ENCODE results near the gene ARL5C. TPM values are rescaled to one million over a fixed set of nuclear protein-coding genes. Genes with fewer than 3 reads are reported as not detected.

Gene ARL5C
- total and polyA plus RNA-seq, 4 experiments from 2014 or later = not detected

DNA sequence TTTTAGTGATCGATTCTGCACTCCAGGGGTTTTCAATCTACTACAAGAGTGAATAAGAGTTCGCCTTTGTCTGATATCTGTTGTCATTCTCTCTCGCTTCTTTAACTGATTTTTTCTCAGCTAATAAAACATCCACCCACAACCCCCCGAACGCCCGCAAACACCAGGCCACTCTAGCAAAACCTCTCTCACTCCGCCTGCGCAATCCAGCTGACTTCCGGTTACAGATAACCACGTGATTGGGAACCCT lies 33.8 kb upstream of the ARL5C start:
- Histone ChIP-seq H3K9me3 (ENCODE audit: control insufficient read depth in 1 of 2, low read length in 2 of 2) (no peaks in the 10 kb centered on the region), H3K4me3 (ENCODE audit: low read length in 2 of 2) (peak overlapping the region; percentile 77 to 93), H3K36me3 (ENCODE audit: insufficient read depth, low read length) (peaks cover 33% of the 10 kb centered on the region), H3K4me1 (ENCODE audit: insufficient read depth, low read length) (peaks cover 58% of the 10 kb centered on the region), H3K27me3 (ENCODE audit: insufficient read depth, low read length) (no peaks in the 10 kb centered on the region), H3K27ac (ENCODE audit: low read depth, low read length) (peak overlapping the region; percentile 98)
- CTCF ChIA-PET (ENCODE audit: partially characterized antibody) = interaction anchor here (0.9 to 18.4 kb wide), 7 partner anchors 10 to 330 kb away, joined by 3 to 554 read pairs (median 6); partner anchors contain the start of gene LASP1
- no peaks in the 10 kb centered on the region for H3K27me3 Mint-ChIP-seq
- intact Hi-C loops (cut with micrococcal nuclease) = loop anchor here (1.0 to 10.0 kb wide), 4 partner anchors 38 to 495 kb away; partner anchors contain the start of genes CDK12 and MLLT6
- peaks cover 37 to 49% of the 10 kb centered on the region in 2 donors for H3K36me3 Mint-ChIP-seq
- peaks cover 0 to 5% (median 0%) of the 10 kb centered on the region in 8 donors for H3K9me3 Mint-ChIP-seq
- H3K27ac Mint-ChIP-seq = peak overlapping the region; percentile 96 to 100 (median 100)
- peak overlapping the region; percentile 86 to 98 (median 96) for H3K4me3 Mint-ChIP-seq
- POLR2A ChIA-PET (ENCODE audit: partially characterized antibody) = interaction anchor here (0.6 to 2.3 kb wide), 31 partner anchors 8 to 1619 kb away, joined by 3 to 50 read pairs (median 5); partner anchors contain the start of genes CDK12, CWC25, FBXL20 and LASP1
- peak in 4 of 5 donors; percentile 92 to 94 (median 92) for DNase-seq
- peaks cover 37 to 73% (median 58%) of the 10 kb centered on the region in 4 donors for H3K4me1 Mint-ChIP-seq

DNA sequence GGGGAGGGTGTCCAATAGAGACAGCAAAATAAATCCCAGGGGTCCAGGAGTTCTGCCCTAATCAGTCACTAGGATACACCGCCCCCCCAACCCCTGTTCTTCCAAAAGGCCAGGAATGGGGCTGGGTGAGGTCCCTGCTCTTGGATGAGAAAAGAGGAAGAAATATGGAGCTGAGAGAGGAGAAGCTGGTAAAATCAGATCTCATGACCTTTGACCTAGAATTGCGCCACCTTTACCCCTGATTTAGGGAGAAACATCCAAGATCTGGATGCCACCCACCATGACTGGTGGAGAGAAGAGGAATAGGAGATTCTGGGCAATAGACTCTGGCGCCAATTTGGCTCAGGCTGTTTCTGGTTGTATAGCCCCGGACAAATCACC lies 32.2 kb upstream of the ARL5C start:
- intact Hi-C loops (cut with micrococcal nuclease) = loop anchor here (5.0 kb wide), 1 partner anchor 39 kb away; no protein-coding TSS in a partner anchor
- ChIA-PET POLR2A (ENCODE audit: partially characterized antibody) (interaction anchor here (0.8 to 1.4 kb wide), 3 partner anchors 45 to 372 kb away, joined by 3 read pairs; partner anchors contain the start of gene LASP1), CTCF (ENCODE audit: partially characterized antibody) (interaction anchor here (1.0 to 18.4 kb wide), 3 partner anchors 34 to 45 kb away, joined by 3 to 554 read pairs (median 16); no protein-coding TSS in a partner anchor)
- H3K36me3 Mint-ChIP-seq = peaks cover 22 to 40% of the 10 kb centered on the region in 2 donors
- H3K4me1 Mint-ChIP-seq = peaks cover 43 to 80% (median 60%) of the 10 kb centered on the region in 4 donors
- Histone ChIP-seq H3K9me3 (ENCODE audit: control insufficient read depth in 1 of 2, low read length in 2 of 2) (no peaks in the 10 kb centered on the region), H3K36me3 (ENCODE audit: insufficient read depth, low read length) (peaks cover 18% of the 10 kb centered on the region), H3K4me1 (ENCODE audit: insufficient read depth, low read length) (peaks cover 58% of the 10 kb centered on the region), H3K27me3 (ENCODE audit: insufficient read depth, low read length) (no peaks in the 10 kb centered on the region), H3K27ac (ENCODE audit: low read depth, low read length) (peak overlapping the region; percentile 62), H3K4me3 (ENCODE audit: low read length in 2 of 2) (peak overlapping the region; percentile 23 to 75)
- peaks cover 0 to 5% (median 0%) of the 10 kb centered on the region in 8 donors for H3K9me3 Mint-ChIP-seq
- H3K27me3 Mint-ChIP-seq = no peaks in the 10 kb centered on the region
- H3K4me3 Mint-ChIP-seq = peak overlapping the region; percentile 73 to 96 (median 85)
- DNase-seq = no peak
- H3K27ac Mint-ChIP-seq = peak overlapping the region; percentile 71 to 100 (median 87)

DNA sequence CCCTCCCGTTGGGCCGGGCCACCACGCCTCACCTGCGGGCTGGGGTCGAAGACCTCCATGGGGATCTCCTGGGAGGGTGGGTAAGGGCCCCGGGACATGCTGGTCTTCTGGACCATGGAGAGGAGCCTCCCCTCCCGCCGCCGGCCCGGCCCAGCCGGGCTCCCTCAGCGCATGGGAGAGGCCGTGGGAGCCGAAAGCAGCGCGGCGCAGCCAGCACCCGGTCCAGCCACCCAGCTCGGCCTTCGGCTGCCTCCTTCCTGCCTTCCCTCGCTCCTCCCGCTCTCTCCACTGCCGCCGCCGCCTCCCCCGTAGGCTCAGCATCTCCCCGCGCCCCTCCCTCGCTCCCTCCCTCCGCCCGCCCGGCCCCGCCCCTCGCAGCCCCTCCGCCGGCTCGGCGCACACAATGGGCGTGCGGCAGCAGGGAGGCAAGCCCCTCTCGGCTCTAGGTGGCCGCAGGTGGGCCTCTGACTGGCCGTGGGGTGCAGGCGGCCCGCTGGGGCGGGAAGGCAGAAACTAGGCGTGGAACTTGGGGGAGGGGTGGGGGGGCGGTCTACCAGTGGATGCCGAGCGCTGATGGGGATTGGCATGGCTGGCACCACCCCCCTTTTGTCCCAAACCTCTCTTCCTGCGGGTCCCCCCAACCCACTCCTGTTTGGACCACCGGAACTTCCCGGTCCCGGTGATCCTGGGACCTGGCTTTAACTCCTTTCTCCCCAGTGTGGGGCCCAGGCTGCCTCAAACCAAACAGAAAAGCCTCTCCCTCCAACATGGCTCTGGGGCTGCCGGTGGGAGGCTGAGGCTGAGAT lies 31.6 kb upstream of the ARL5C start, which contains the start of gene CACNB1:
Gene CACNB1 (minus strand): TSS at position 290 of the 806 bp plus-strand sequence. CDS start 174 bp downstream, at position 116.
- ChIA-PET POLR2A (ENCODE audit: partially characterized antibody) (interaction anchor here (0.8 to 1.4 kb wide), 3 partner anchors 44 to 372 kb away, joined by 3 read pairs; partner anchors contain the start of gene LASP1), CTCF (ENCODE audit: partially characterized antibody) (interaction anchor here (1.0 to 2.7 kb wide), 2 partner anchors 33 to 44 kb away, joined by 3 to 16 read pairs; no protein-coding TSS in a partner anchor)
- peaks cover 54% of the 10 kb centered on the region for H3K4me1 ChIP-seq (ENCODE audit: insufficient read depth, low read length)
- Mint-ChIP-seq H3K27ac (peak within 1 kb of the TSS; percentile 71 to 100 (median 87)), H3K27me3 (no peaks in the 10 kb centered on the region), H3K4me1 (peaks cover 43 to 82% (median 59%) of the 10 kb centered on the region in 4 donors), H3K36me3 (peaks cover 18 to 42% of the 10 kb centered on the region in 2 donors), H3K4me3 (peak within 1 kb of the TSS; percentile 73 to 96 (median 85)), H3K9me3 (peaks cover 0 to 5% (median 0%) of the 10 kb centered on the region in 8 donors)
- peak within 1 kb of the TSS; percentile 62 for H3K27ac ChIP-seq (ENCODE audit: low read depth, low read length)
- peaks cover 12% of the 10 kb centered on the region for H3K36me3 ChIP-seq (ENCODE audit: insufficient read depth, low read length)
- intact Hi-C loops (cut with micrococcal nuclease) = loop anchor here (5.0 kb wide), 1 partner anchor 40 kb away; no protein-coding TSS in a partner anchor
- no peaks in the 10 kb centered on the region for H3K27me3 ChIP-seq (ENCODE audit: insufficient read depth, low read length)
- peak within 1 kb of the TSS; percentile 23 to 75 for H3K4me3 ChIP-seq (ENCODE audit: low read length in 2 of 2)
- DNase-seq = peak; percentile 54 to 75 (median 57)
- no peaks in the 10 kb centered on the region for H3K9me3 ChIP-seq (ENCODE audit: control insufficient read depth in 1 of 2, low read length in 2 of 2)

DNA sequence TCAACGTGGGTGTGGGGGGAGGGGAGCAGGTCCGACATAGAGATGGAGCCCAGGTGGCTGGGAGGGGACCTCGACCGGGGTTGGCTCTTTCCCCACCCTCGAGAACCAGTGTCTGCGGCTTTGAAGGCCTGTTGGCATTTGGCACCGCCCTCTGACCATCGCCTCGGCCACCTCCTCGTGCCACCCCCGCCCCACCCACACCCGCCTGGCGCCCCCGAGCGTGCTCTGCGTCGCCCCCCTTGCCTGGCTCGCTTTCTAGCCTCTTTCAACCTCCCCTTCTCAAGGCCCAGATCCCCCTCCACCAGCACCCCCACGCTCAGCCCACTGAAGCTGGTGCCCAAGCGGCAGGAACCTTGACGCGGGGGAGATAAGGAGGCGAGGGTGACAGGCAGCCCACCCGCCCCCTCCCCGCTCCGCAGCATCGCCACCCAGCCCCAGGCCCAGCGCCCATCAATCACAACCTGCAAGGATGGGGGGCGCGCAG lies 30.9 kb upstream of the ARL5C start:
- H3K4me1 Mint-ChIP-seq = peaks cover 40 to 81% (median 54%) of the 10 kb centered on the region in 4 donors
- ChIA-PET POLR2A (ENCODE audit: partially characterized antibody) (interaction anchor here (0.7 to 1.6 kb wide), 3 partner anchors 9 to 44 kb away, joined by 3 to 6 read pairs (median 3); no protein-coding TSS in a partner anchor), CTCF (ENCODE audit: partially characterized antibody) (interaction anchor here (1.7 to 5.7 kb wide), 2 partner anchors 9 to 22 kb away, joined by 6 to 26 read pairs; no protein-coding TSS in a partner anchor)
- peaks cover 0 to 5% (median 0%) of the 10 kb centered on the region in 8 donors for H3K9me3 Mint-ChIP-seq
- no peak for DNase-seq
- peak overlapping the region; percentile 62 for H3K27ac ChIP-seq (ENCODE audit: low read depth, low read length)
- H3K4me3 ChIP-seq (ENCODE audit: low read length in 2 of 2) = peak overlapping the region; percentile 23 to 75
- H3K27me3 ChIP-seq (ENCODE audit: insufficient read depth, low read length) = no peaks in the 10 kb centered on the region
- peaks cover 12% of the 10 kb centered on the region for H3K36me3 ChIP-seq (ENCODE audit: insufficient read depth, low read length)
- H3K4me1 ChIP-seq (ENCODE audit: insufficient read depth, low read length) = peaks cover 47% of the 10 kb centered on the region
- peaks cover 15 to 40% of the 10 kb centered on the region in 2 donors for H3K36me3 Mint-ChIP-seq
- intact Hi-C loops (cut with micrococcal nuclease) = loop anchor here (5.0 kb wide), 1 partner anchor 40 kb away; no protein-coding TSS in a partner anchor
- H3K4me3 Mint-ChIP-seq = peak overlapping the region; percentile 72 to 96 (median 82)
- no peaks in the 10 kb centered on the region for H3K27me3 Mint-ChIP-seq
- no peaks in the 10 kb centered on the region for H3K9me3 ChIP-seq (ENCODE audit: control insufficient read depth in 1 of 2, low read length in 2 of 2)
- H3K27ac Mint-ChIP-seq = peak overlapping the region in 4 of 7 donors; percentile 57 to 81 (median 66)

DNA sequence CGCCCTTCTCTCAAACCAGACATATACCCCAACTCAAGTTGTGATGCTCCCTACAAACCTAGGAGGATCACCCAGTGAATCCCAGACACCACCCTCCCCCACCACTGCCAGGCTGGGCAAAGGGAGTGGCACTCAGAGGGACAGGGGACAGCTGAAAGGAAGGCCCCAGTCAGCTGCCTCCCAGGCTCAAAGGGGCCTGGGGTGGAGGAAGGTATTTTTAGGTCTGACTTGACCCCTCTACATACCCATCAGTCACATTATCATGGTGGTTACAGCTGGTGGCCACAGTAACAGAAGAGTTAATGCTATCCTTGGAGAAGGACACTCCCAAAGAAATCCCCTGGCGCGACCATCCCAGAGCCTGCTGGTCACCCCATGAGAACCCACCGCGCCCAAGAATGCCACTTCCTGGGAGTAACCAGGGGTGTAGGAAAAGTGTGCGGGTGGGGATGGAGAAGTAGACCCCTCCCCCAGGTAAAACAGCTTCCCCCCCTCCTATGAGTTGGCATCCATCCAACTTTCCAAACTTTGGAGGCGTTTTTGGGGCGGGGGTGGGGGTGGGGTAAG lies 30.4 kb upstream of the ARL5C start:
- Histone ChIP-seq H3K36me3 (ENCODE audit: insufficient read depth, low read length) (peaks cover 7% of the 10 kb centered on the region), H3K9me3 (ENCODE audit: control insufficient read depth in 1 of 2, low read length in 2 of 2) (no peaks in the 10 kb centered on the region), H3K27me3 (ENCODE audit: insufficient read depth, low read length) (no peaks in the 10 kb centered on the region), H3K4me3 (ENCODE audit: low read length in 2 of 2) (peak overlapping the region in 1 of 2 donors; percentile 8), H3K4me1 (ENCODE audit: insufficient read depth, low read length) (peaks cover 41% of the 10 kb centered on the region), H3K27ac (ENCODE audit: low read depth, low read length) (no peak overlapping the region)
- intact Hi-C loops (cut with micrococcal nuclease) = loop anchor here (5.0 kb wide), 1 partner anchor 41 kb away; no protein-coding TSS in a partner anchor
- Mint-ChIP-seq H3K4me1 (peaks cover 37 to 76% (median 51%) of the 10 kb centered on the region in 4 donors), H3K27ac (peak overlapping the region in 6 of 7 donors; percentile 15 to 90 (median 83)), H3K4me3 (peak overlapping the region; percentile 72 to 87 (median 79)), H3K27me3 (no peaks in the 10 kb centered on the region), H3K36me3 (peaks cover 12 to 39% of the 10 kb centered on the region in 2 donors), H3K9me3 (peaks cover 0 to 5% (median 0%) of the 10 kb centered on the region in 8 donors)
- CTCF ChIA-PET (ENCODE audit: partially characterized antibody) = interaction anchor here (0.6 to 5.7 kb wide), 9 partner anchors 10 to 103 kb away, joined by 3 to 26 read pairs (median 6); partner anchors contain the start of gene ARL5C
- DNase-seq = no peak
- POLR2A ChIA-PET (ENCODE audit: partially characterized antibody) = interaction anchor here (0.7 to 1.6 kb wide), 5 partner anchors 10 to 492 kb away, joined by 3 to 6 read pairs (median 4); partner anchors contain the start of gene PSMB3

DNA sequence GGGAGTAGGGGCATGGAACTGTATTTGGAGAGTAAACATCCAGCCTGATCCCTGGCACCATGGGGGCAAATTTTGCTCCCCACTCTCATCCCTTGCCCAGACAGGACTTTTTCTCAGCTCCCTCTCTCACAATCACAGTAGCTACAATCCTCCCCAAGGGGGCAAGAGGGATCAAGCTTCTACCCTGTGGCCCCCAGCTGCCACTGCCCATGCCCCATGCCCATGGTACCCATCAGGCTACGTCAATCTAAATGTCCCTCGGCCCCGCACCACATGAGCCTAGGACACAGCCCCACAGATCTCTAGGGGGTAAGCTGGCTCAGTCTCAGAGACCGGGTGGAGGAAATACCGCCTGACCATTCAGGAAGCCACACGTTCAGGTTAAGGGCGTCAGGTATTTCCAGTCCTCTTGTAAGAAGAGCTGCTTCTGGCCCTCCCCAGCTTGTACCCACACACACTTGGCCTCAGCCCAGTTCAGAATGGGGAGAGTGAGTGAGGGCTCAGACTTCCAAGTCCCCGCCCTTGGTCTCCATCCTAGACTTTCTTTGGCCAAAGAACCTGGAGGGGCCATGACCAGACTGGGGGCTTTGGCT lies 29.7 kb upstream of the ARL5C start:
- CTCF ChIA-PET (ENCODE audit: partially characterized antibody) = interaction anchor here (0.6 to 5.7 kb wide), 11 partner anchors 9 to 103 kb away, joined by 3 to 26 read pairs (median 4); partner anchors contain the start of gene ARL5C
- Mint-ChIP-seq H3K4me1 (peaks cover 30 to 69% (median 45%) of the 10 kb centered on the region in 4 donors), H3K27me3 (no peaks in the 10 kb centered on the region), H3K4me3 (peak overlapping the region; percentile 66 to 87 (median 78)), H3K9me3 (peaks cover 0 to 5% (median 0%) of the 10 kb centered on the region in 8 donors), H3K27ac (peak overlapping the region in 6 of 7 donors; percentile 74 to 90 (median 82)), H3K36me3 (peaks cover 8 to 33% of the 10 kb centered on the region in 2 donors)
- peak in 3 of 5 donors; percentile 25 to 61 (median 28) for DNase-seq
- H3K27ac ChIP-seq (ENCODE audit: low read depth, low read length) = no peak overlapping the region
- H3K4me1 ChIP-seq (ENCODE audit: insufficient read depth, low read length) = peaks cover 35% of the 10 kb centered on the region
- intact Hi-C loops (cut with micrococcal nuclease) = loop anchor here (5.0 kb wide), 1 partner anchor 42 kb away; no protein-coding TSS in a partner anchor
- H3K4me3 ChIP-seq (ENCODE audit: low read length in 2 of 2) = peak overlapping the region in 1 of 2 donors; percentile 8
- H3K27me3 ChIP-seq (ENCODE audit: insufficient read depth, low read length) = no peaks in the 10 kb centered on the region
- POLR2A ChIA-PET (ENCODE audit: partially characterized antibody) = interaction anchor here (0.9 to 1.6 kb wide), 5 partner anchors 21 to 491 kb away, joined by 4 to 6 read pairs (median 4); partner anchors contain the start of gene PSMB3
- no peaks in the 10 kb centered on the region for H3K9me3 ChIP-seq (ENCODE audit: control insufficient read depth in 1 of 2, low read length in 2 of 2)
- H3K36me3 ChIP-seq (ENCODE audit: insufficient read depth, low read length) = peaks cover 7% of the 10 kb centered on the region

Measured in CD4-positive, alpha-beta memory T cell (primary cell).